ENCODE data around the gene NEGR1.

The NEGR1 gene

DNA sequence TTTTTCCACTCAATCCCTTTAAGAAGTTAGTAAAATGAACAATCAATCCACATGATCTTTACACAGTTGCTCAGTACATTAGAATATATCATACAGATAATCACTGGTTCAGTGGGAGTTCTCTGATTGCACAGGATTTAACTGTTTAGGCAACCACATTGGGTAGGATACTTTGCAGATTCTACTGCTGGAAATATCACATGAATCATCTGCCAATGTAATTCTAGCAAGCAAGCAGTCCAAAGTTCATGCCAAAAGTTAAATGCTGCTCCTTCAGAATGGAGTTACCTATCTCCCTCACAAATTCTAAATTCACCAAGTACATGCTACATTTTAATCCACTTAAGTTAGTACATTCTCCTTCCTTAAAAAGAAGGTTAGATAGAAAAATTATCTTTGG lies 52.4 kb downstream of the NEGR1 start:
- DNase-seq, result no peak

DNA sequence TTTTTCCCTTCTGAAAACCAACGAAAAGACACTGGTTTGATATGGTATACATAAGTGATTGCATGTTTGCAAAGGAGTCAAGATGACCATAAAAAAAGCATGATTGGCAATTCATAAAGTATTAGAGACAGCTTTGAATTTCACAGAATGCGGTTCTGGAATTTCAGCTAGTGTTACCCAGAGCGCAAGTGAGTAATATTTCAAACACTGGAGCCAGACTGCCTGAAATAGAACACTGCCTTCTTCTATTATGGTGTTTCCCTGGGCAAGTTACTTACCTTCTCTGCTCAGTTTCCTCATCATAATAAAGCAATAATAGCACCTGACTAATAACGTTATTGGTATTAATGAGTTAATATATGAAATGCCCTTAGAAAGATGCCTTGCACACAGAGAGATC lies 54.7 kb downstream of the NEGR1 start:
- no peak for DNase-seq

DNA sequence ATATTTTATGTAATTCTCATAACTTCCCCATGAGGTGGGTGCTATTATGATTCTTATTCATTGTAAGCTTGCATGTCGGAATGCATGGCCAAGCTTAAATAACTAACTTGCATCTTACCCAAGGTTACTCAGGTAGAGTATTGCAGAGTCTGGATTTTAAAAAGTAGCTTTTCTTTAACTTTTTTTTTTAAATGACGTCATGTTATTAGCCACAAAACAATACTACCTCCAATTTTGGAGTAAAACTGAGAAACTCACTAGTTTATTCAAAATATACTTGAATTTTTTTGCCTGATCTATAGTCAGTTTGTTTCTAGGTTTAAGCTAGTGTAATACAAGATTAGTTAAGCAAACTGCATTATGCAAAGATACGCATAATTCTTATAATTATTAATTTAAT lies 57.8 kb downstream of the NEGR1 start:
- no peak for DNase-seq

DNA sequence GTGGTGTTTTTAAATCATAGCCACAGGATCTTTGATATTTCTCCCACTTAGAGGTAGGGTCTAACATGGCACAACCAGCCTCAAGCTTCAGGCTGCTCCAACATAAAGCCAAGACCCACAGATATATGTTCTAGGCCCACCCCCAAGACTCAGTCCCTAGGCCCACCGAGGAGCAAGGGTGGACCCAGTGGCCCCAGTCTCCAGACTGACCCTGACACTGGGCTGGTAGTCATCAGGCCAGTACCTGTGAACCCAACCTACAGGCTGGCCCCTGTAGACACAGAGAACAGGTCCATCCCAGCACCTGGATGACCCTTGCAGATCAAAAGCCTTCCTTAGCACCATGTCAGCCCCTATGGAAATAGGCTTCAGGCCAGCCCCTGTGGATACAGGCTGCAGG lies 60.5 kb downstream of the NEGR1 start:
- no peak for DNase-seq

DNA sequence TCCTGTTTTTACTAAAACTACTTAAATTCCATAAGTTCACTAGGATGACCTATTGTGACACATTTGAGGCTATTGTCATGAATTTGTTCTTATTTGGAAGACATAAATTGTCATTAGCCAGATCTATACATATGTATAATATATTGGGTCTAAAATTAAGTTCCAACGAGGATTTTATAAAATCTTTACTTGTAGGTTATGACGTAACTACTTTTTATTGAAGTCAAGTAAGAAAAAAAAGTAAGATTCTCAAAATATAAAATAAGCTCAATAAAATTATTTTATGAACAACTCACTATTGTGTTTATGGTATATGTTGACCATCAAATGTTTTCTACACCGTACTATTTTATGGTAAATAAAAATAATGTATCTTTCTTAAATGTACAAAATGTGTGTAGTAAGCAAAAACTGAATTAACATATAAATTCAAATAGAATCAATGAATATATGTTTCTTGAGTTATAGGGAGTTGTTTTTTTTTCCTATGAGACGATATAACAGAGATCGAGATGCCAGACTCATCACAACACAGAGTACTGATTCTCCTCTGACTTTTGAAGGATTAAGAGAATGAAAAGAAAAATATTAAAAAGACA lies 64.1 kb downstream of the NEGR1 start:
- no peak for DNase-seq

DNA sequence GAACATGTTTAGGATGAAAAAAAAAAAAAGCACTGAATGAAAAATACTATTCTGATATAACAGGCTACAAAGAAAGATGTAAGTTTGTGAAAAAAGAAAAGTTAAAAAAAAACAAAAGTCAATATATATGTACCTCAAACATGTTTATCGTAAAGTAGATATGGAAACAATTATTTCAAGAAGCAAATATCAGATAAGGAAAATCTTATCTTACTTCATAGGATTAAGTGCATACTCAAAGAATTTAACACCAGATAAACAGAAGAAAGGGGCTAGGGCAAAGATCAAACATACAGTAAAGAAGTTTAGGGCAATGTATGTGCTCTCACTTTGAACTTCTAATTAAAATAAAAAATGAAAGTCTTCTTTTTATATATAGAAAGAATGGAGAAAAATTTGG lies 75.3 kb downstream of the NEGR1 start:
- no peak for DNase-seq

DNA sequence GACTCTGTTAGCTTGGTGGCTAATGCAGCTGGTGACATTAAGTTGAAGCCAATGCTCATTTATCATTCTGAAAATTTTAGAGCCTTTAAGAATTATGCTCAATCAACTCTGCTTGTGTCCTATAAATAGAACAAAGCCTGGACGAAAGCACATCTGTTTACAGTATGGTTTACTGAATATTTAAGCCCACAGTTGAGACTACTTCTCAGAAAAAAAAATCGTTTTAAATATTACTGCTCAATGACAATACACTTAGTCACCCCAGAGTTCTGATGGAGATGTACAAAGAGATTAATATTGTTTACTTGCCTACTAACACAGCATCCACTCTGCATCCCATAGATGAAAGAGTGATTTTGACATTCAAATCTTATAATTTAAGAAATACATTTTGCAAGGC lies 79.6 kb downstream of the NEGR1 start:
- no peak for DNase-seq

DNA sequence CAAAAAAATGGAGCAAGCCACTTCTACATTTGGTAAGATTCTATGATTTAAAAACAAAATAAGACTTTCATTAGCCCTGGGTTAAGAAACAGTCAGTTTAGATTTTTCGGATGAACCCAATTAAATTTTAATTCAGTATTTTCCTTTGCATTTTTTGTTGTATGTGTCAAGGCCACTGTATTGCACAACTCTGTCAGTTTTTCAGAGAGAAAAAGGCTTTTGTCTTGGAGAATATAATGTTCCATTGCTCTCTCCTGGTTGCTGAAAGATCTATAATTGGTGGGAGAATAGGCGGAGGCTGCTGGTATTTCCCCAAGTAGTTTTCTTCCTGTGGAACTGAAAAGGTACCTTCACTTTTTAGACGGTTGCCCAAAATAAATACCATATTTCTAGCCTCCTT lies 84.6 kb downstream of the NEGR1 start:
- DNase-seq, result no peak

DNA sequence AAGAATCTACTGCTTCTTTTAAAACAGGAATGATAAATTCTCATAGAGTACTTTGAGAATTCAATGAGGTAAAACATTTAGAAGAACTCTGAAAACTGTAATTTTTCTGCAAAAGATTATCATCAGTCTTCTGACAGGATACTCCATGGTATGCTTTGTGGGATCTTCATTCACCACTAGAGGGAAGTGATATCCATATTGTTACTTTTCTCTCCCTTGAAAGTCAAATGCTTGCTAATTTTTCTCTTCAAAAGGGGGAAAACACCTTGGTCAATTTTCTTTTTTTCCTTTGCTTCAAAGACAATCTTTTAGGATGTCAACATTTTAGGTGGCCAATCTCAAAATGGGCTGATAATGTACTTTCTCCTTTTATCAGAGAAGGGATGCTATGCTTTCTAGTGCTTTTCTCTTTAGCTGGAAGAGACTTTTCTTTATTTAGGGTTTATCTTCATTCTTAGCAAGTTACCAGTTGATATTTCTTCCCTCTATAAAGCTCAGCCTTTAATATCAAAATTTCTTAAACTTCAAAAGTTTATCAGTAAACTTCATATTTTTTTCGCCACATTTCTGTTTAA lies 95.5 kb downstream of the NEGR1 start:
- no peak for DNase-seq

DNA sequence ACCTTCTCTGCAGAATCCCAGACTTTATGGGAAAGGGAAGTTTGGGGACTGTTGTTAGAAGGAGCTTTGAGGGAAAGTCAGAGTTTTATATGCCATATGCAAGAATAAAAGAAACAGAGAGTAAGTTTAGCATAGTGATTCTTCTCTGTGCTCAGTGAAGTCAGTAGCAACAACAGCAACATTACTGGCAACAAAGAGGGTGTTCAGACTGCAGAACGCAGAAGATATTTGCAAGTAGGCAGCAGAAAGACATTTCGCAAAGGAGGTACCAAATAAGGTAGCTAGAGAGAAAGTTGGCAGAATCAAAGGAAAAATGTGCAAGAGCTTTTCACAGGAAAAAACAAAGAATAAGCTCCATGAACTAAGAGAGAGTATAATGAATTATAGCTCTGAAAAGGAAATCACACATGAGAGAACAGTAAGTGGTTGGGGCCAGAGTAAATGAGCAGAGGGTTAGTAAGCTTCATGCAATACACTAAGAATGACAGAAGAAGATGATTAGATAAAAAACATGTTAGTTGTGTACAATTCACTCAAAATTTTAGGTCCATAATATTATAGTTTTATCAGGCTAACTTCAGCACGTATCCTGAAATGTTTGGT lies 98.1 kb downstream of the NEGR1 start:
- DNase-seq, result no peak

DNA sequence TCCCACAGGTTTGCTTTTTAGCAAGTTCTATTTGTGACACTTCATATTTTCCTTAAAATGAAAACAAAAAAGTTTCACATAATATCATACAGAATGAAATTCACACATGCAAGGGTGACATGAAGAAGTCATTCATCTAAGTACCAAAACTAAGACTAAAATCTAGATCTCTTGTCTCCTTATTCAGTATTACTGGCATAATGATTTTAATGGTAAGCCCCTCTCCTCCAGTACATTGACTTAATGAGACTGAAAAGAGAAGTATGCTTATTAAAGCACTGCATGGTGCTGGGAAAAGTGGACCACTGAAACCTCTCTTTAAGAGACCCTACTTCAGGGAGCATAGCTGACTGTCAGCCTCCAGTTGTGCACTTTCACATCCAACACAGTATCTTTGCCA lies 99.5 kb downstream of the NEGR1 start:
- no peak for DNase-seq

DNA sequence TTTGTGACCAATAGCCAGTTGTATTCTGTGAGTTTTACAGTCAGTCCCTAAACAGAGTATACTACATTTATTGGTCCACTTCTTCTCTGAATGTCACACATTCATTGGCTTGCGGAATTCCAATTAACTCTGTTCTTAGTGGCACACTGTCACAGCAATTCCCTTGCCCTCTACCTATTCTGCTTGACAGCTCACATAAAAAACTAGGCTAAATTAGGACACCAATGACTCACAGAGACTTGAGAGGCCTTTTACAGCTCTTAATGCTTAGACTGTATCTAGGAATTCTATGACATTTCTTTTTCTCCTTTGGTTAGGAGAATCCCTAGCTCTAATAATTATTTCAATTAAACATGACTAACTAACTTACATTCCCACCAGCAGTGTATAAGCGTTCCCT lies 104.1 kb downstream of the NEGR1 start:
- DNase-seq, result no peak

DNA sequence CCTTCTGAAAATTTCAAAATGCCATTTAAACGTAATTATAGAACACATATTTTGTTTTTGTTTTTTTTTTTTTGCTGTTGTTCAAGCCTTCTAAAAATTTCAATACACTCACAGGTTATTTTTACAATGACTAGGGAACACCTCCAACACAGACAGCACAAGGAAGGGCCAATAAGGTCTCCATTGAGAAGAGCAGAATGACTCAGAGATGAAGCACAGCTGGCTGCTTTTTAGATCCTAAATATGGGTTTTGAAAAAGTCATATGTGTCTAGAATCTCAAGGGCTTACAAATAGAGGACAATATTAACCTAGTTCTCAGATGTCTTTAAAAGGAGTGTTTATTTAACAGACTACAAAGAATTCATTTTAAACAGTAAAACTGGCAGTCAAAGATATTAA lies 104.6 kb downstream of the NEGR1 start:
- DNase-seq, result no peak

DNA sequence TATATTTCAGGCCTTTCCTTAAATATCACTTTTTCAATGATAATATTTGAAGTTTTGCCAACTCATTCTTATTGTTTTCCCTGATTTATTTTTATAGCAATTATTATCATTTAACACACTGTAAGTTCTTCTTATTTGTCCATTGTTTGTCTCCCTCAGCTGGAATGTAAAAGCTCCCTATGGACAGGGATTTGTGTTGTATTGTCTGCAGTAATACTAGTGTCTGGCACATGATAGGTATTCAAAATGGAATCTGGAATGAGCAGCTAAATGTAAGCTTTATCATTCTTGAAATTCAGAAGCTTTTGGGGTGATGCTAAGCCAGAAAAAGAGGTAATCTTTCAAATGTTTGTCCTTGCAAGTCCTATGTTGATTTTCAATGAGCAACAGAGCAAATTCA lies 112.1 kb downstream of the NEGR1 start:
- no peak for DNase-seq

DNA sequence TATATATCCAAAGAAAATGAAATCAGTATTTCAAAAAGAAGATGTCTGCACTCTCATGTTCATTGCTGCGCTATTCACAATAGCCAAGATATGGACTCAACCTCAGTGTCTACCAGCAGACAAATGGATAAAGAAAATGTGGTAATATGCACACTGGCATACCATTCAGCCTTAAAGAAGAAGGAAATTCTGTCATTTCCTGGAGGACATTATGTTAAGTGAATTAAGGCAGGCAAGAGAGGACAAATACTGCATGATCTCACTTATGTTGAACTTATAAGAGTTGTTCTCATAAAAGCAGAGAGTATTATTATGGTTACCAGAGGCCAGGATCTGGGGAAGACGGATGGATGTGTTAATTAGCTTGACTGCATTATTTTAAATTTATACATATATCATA lies 115.9 kb downstream of the NEGR1 start:
- DNase-seq, result no peak

DNA sequence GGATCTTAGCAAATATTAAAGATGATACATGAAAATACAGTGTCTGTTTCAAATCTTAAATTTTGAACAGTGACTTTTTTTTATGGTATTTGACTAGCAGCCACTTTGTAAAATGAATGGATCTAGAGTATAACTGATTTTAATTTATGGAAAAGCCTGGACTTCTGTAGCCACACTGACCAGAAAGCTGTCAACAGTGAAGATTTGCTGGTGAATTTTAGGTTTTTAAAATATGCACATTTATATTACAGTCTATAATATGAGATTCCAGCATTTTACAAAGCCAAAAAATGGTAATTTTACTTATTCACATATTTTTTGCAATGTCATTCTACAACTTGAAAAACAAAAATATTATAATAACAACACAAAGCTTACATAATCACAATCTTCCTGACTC lies 131.8 kb downstream of the NEGR1 start:
- no peak for DNase-seq

DNA sequence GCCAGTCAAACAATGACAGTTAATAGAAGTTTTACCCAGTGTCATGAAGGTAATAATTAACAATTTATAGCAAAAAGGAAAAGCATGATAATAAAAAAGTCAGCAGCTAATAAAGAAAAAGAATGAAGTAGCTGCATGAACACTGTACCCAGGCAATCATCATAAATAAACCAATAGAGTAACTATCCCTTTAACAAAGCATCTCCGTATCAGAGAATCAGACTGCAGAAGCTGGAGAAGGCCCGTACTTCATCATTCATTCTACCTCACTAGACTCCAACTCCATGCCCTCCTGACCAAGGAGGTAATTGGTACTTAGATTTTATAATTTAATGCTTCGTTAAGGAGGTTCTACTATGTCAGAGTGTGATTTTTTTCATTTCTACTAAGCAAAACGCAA lies 140.5 kb downstream of the NEGR1 start:
- no peak for DNase-seq

DNA sequence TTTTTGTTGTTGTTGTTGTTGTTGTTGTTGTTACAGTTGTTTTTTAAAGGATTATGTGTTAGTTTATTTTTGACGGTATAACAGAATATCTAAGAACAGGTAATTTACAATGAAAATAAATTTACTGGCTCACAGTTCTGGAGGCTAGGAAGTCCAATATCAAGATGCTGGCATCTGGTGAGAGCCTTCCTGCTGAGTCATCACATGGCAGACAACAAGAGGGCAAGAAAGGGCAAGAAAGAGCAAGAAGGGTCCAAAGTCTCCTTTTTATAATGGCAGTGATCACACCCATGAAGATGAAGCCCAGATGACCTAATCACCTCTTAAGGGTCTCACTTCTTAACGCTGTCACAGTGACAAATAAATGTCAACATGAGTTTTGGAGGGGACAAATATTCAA lies 142.1 kb downstream of the NEGR1 start:
- no peak for DNase-seq

DNA sequence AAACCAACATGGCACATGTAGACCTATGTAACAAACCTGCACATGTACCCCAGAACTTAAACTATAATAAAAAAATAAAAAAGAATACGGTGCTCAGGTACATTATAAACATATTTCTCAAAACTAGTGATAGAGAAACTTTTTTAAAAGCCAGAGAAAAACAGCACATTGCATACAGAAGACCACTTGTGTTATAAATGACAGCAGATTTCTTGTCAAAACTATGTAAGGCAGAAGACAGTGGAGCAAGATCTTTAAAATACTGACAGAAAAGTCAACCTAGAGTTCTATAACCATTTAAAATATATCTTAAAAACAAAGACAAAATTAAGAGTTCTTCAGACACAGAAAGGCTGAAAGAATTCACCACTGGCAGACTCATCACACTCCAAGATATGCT lies 144.7 kb downstream of the NEGR1 start:
- no peak for DNase-seq

DNA sequence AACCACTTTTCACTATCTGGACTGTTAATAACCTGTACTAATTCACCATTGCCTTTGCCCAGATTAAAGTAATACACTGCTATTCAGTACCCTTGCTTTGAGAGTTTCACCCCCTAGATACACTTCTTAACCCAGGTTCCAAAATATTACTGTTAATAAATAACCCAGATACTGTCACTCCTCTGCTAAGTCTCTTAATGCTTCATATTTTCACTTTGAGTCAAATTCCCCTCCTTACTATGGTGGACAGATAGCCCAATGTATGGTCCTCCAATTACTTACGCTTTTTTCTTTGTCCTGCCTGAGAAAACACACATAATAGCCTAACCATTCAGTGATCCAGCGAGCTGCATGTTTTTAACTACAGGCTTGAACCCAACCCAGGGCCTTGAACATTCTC lies 152.5 kb downstream of the NEGR1 start:
- no peak for DNase-seq

DNA sequence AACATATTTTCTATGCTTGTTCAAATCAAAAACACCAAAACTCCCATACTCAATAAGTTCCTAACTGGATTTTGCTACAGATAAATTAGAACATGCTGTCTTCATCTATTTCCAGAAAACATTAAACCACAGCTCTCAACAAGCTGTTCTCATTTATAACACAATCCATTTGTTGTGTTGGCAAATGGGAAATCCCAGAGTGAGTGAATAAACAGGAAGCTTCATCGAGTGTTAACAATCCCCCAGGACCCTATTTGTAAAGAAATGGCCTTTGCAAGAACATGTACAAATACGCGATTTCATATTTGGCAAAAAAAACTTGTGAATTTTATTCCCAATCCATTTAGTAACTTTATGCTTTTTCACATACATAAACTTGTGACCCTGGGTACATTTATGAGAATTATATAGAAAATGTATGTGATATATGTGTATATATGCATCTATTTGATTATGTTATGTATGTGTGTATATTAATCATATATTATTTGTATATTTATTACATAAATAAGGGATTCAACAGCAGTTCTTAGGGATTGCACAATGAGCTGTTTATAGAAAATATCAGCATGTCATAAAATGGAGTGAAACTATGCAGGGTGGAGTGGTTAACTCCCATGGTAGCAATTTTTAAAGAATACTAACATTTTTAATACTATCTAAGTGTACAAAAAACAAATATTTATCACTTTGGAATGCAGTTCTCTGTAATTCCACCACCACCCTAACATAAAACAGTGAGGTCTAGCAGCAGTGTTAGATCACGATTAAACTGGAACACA lies 160.0 kb downstream of the NEGR1 start:
- DNase-seq, result no peak

DNA sequence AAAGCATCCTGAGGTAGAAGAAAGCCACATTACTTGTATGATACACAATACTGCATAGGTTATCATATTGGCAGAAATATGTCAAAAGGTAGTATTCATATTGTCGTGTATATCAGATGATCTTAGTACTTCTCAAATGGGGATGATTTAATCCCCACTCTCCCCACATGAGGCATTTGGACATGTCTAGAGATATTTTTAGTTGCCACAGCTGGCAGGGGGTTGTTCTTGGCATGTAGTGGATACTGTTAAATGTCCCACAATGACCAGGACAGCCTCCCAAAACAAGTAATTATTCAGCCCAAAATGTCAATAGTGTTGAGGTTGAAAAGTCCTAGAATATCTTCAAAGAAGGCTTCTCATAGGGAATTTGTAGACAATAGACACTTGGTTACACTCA lies 162.8 kb downstream of the NEGR1 start:
- no peak for DNase-seq

DNA sequence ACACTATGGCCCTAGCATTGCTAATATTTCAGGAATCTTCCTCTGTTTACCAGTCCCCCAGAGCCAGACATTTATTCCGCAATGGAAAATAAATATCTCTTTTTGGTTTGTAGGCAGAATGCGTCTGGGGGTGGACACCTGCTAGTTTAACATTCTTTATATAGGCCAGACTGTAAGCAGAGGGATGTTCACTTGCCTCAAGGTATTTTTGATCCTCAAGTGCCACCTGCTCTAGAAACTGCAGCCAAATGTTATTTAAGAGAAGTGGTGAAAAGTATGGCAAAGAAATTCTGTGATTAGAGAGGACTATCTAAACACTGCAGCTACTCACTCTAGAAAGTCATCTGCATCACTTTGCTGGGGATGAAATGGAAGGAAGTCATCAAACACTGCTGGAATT lies 164.7 kb downstream of the NEGR1 start:
- no peak for DNase-seq

DNA sequence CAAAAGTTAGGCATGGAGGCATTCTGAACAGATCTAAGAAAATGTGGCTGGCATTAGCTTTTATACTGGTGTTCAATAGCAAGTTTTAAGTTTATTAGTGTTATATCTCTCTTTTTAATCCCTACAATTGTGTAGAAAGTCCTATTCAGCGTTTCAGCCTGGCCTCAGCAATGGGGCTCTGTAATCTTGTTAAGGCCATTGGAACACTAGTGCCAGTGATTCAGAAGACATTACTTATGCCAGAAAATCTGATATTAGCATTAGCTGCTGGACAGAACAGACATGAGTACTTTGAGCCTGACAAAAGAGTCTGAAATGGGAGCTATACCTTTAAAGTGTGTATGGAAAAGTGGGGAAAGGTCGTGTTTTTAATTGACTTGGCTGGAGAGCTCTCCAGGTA lies 167.0 kb downstream of the NEGR1 start:
- no peak for DNase-seq
